NCI-H526 treated with DMSO at 0.1 percent for 48 hours (cell line): ENCODE data around the gene KIAA1755.

Source experiments
- DNase-seq: peaks from one replicate; lab custom pipeline; 2025; lab: John Stamatoyannopoulos, UW

KIAA1755 gene

DNA sequence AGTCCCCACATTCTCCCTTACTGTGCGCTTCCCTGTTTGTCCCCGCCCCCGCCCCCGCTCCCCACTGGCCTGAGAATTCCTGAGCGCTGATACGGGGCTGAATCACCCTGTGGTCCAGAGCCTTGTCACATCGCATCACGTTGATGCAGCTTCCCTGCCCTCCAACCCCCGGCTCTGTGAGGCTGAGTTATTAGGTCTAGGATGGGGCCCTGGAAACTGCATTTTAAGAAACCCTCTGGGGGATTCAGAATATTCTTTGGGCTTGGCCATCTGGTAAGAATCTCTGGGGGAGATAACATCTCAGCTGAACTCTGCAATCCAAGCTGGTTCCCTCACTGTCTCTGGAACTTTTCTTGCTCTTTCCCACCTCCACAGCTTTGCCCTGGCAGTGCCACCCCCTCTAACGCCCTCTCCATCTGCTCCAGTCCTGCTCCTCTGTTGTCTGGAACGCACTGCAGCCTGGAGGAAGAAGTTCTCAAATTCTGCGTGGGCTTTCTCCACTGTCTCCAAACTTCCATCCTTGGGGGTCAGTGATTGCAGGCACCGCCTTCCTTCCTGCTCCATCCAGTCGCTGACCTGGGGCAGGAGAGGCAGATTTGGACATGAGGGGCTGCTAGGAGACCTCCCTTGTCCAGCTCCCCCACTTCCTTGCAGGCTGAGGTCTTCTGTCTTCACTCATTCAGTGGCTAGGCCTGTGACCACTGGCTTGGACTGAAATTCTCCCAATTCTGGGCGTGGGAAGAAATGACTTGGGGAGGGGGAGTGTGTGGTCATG is 42.6 kb downstream of the KIAA1755 start:
- DNase-seq = no peak

DNA sequence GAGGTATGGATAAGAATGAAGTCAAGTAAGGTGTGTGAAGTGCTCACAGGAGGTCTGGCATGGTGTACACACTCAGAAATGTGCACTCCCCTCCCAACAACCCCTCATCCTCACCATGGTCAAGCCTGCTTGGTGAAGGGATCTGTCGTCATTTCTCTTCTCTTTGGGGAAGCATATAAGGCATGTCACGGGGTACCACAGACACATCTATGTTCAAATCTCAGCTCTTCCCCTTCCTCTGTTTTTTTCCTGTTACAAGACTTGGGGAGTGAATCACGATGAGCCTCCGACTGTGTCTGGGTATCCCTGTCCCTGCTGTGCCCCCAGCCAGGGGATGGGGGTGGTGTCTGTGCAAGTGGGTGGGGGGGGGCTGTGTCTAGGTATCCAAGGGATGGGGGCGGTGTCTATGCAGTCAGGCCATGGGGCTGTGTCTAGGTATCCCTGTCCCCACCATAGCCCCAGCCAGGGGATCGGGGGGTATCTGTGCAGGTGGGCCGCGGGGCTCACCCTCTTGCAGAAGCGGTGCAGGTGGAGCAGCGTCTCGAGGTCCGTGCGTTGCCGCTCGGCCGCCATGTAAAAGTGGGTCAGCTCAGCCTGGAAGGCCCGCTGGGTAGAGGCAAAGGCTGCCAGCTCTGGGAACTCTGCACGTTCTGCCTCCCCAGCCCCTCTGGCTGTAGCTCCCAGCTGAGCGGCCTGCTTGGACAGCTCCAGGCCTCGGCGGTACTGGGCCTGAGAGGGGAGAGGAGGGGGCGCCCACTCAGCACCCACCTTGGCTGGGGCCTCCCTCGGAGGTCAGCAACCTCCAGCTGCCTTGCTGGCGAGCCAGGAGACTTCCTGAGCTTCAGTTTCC is 43.6 kb downstream of the KIAA1755 start:
- no peak for DNase-seq

DNA sequence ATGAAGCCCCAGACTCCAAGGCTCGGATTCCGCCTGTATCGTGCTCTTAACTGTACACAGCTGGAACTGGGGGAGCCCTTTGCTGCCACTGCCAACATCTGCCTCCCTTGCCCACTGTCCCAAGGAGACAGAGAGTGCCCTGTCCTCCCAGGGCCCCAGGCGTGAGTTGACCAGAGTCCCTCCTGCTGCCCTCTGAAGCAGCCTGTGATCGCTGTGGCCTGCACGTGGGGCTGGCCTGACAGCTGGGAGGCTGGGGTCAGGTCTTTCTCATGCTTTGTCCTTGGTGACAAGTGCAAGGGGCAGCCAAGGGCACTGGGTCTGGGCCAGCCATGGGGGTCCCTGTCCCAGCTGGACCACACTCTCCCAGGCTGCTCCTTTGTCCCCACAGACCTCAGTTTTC is 44.3 kb downstream of the KIAA1755 start:
- DNase-seq = no peak

DNA sequence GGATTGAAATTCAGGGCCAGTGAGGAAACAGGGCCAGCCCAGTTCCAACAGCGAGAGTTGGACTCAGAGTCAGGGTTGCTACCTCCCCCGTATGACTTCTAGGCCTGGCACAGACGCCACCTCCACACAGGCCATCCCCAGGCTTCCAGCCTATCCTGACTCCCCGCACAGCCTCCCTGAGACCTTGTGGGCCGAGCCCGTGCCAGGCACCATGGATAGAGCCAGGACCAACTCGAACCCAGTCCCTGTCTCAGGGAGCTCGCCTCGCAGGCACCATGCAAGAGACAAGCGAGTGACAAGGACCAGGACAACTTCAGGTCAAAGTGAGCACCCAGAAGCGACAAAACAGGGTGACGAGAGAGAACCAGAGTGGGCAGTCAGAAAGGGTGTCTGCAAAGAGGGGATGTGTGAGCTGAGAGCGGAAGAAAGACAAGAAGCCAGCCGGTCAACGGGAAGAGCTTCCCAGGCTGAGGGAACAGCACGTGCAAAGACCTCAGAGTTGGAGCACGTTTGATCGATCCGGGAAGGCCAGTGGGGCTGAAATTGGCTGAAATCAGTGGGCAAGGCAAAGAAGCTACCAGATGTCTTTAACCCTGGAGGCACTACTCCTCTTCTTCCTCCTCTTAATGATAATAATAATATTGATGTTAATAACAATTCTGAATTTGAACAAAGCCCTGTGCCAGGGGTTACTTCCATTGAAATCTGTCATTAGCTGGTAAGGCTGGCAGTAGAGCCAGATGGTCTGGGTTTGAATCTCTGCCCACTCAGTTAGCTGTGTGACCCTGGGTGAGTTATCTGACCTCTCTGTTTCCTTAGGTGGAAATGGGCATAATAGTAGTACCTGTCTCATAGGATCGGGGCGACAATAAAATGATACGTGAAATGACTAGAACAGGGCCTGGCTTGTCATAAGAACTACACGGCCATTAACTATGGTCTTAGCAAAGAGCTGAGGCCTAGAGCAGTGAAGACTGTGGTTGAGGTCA is 45.0 kb downstream of the KIAA1755 start:
- no peak for DNase-seq

DNA sequence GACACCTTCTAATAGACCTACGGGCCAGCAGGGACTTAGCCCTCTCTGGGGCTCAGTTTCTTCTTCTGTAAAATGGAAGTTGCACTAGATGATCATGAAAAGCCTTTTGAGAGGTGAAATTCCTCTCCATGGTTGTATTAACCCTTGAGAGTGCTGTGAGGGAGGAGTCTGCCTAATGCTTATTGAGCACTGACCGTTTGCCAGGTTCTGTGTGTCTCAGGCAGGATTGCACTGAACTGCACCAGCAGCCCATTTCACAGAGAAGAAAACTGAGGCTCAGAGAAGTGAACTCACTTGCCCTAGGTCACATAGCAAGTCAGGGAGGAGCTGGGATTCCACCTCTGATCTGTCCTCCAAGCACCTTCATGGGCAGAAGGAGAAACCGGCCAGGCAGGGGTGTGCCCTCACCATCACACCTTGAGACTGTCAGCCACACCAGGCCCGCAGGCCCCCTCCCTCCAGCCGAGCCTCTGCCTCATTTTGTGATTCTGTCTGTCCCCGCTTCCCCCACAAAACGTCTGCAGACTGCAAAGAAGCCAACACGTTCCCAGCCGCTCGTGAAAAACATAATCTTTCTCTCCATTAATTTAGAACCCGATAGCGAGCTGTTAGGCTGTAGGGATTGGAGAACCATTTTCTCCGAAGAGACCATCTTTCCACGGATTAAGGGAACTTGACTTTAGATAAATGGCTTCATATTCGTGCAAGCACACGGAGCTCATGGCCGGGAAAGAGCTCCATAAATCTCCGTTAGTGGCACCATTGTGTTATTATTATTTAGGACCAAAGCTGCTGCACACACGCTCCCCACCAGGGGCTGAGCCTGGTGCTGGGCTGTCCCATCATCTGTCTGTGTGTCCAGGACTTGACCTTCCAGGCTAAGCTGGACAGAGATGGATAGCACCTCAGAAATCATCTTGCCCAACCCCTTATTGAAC is 46.0 kb downstream of the KIAA1755 start:
- no peak for DNase-seq

DNA sequence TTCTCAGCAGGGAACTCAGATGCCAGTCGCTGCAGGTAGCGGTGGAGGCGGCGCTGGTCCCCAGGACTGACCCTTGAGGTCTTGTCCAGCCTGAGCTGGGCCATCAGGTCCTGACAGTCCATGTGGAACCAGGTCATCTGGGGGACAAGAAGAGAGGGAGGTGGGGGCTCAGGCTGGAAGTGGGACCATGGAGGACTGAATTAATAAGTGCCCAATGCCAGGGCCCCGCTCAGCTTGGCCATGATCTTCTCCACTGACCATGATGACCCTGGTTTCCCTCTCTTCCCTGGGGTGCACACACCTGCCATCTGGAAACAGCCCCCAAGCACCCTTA is 47.0 kb downstream of the KIAA1755 start:
- no peak for DNase-seq

DNA sequence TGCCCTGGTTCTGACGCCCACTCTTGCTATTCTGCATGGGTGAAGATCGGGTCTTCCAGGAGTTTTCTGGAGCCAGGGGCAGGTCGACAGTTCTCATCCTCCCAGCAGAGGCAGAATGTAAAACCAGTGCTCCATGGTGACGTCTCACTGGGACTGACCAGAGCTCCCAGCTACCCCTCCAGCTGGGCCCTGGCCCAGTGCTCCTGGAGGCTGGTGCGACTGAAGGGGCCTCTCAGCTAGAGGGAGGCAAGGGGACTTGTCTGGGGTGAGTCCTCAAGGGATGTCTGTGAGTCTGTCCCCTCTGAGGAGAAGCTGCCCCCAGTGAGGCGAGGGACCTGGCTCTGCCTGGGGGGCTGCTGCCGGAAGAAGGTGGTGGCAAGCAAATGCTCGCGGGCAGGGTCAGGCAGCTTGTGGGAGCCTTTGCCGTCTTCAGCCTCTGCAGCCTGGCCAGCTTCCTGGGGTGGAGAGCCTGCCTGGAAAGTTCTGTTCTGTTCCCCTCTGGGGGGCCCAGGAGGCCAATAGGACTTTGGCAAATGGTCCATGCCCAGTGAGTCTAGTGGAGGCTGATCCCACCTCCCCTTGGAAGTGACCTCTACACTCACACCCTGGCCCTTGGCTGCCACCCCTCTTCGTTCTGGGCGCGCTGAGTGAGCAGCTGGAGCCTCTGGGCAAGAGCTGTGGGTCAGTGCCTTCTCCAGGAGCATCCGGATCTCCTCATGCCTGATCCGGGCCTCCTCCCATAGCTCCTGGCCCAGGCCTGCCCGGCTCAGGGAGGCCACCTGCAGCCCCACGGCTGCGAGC is 47.5 kb downstream of the KIAA1755 start:
- DNase-seq = no peak

DNA sequence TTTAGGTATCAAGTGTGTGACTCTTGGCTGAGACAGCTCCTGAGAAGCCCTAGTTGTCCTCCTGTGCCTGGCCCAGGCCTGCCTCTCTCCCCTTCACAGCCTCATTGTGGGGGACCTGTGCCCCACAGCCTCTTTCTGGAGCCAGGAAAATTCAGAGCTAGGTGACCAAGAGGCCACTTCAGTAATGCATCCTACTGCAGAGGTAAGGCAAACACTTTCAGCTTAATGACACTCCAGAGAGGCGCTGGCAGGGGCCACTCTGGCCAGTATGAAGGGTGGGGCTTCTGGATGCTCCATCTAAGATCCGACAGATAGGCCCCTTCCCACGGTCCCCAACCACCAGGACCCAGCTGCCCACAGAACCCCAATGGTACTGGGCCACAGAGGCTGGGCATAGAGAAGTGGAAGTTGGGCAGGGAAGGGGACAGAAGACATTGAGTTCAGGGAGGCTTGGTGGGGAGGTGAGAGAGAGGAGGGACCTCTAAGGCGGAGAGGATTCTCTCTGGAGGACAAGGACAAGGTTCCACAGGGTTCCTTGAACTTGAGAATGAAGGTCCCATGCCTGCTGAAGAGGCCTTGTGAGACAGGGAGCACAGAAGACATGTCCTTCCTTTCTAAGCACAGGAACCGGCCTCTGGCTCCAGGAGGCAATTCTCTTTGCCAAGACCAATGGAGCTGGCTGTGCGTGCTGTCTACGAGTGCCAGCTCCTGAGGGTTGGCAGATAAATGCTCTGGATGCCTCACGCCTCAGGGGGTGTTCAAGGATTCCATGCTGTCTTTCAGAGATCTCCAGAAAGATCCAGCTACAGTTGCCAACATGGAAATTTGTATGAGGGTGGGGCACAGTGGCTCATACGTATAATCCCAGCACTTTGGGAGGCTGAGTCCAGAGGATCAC is 49.1 kb downstream of the KIAA1755 start:
- no peak for DNase-seq

DNA sequence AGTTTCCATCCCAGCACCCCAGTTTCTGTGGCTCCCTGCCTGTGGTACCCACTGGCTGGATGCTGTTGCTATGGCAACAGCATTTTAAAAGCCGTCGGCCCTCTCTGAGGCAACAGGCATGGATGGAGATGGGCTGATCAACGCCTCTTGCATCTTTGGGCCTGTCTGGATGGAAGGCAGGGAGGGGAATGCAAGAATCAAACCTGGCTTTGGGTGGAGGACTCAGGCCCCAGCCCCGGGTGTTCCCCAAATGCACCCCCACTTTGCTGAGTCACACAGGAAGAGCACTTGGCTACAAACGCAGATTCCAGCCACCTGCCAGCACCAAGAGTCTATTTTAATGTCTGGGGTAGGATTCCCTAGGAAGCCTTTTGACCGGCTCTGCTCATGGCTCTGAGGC is 49.8 kb downstream of the KIAA1755 start:
- DNase-seq = no peak

DNA sequence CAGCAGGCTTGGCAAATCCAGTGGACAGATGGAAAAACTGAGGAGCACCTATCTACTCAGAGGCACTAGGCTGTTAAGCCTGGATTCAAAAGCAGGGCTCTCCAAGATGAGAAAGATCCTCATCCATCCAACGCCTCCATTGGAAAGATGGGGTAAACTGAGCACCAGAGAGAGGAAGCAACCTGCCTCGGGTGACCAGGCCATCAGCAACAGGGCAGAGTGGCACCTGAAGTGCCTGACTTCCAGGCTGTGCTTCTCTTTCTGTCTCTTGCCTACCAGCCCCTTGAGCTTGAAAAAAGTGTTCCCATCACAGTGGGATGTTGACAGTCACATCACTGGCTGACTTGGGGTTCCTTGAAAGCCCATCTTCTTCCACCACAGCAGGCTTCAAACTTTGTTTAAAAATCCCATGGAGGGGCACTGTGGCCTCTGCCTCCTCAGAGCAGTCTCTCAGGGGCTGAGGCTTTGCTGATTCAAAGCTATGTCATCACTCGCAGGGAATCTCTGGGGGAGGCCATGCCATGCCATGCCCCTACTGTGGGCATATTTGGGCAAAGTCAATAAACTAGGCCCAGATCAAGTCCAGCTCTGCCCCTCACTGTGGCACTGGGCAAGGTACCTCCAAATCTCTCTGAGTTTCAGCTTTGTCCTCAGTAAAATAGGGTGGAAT is 50.7 kb downstream of the KIAA1755 start:
- no peak for DNase-seq

DNA sequence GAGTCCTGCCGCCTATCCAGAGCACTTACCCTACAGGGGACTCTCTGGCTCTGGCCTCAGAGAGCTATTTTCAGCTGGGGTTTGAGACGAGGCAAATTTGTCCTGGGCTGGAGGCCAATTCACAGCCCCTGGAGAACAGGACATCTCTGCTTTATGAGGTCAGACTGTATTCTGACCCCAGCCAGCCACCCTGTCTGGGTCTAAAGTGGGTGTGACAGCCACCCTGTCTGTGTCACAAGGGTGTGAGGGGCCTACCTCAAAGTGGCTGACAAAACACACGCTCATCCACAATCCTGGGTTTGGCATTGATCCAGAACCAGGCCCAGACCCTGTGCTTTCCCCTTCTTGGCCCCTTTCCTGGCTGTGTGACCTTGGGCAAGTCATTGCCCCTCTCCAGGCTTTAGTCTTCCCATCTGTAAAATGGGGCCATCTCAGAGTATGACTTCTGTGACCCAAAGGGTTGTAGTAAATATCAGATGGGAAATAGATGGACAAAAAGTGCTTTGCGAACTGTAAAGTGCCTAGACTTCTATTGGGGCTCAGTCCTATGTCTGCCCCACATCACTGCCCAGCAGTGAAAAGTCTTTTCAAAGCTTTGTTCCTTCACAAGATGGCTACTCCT is 51.4 kb downstream of the KIAA1755 start:
- no peak for DNase-seq

DNA sequence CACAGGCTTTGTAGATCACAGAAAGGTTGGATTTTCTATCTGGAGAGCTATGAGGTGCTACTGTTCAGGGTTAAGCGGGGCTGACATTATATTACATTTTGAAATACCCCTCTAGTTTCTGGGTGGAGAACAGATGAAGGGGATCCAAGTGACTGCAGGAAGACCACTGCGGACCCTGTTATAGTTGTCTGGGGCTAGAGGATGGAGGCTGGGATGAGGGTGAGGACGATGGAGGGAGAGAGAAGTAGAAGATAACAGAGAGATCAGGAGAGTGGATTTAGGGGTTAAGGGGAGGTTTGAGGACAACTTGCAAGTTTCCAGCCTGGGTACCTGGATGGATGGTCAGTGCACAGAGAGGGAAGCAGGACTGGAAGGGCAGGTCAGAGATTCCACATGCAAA is 52.0 kb downstream of the KIAA1755 start:
- no peak for DNase-seq

DNA sequence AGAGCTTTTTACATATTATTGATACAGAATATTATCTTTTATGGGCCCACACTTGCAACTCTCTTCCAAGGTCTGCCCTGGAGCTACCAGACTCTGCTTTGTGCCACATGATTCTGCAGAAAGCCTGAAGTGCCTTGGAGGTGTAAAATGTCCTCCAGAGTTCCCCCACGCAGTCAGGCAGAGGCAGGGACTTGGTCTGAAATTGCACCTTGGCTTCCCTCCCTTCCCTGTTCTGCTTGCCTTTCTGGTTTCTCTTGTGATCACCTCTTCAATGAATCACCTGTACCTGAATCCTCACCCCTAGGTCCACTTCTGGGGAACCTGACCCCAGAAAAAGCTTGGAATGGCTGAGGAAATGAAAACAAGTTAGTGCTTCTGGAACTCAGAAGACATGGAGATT is 52.4 kb downstream of the KIAA1755 start:
- DNase-seq = no peak

DNA sequence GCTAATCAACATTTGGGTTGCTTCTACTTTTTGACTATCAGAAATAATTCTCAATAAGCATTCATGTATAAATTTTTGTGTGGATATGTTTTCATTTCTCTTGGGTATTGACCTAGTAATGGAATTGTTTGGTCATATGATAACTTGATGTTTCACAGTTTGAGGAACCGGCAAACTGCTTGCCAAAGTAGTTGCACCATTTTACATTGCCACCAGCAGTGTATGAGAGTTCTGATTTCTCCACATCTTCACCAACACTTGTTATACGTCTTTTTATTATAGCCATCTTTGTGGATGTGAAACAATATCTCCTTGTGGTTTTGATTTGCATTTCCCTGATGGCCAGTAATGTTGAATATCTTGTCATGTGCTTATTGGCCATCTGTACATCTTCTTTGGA is 52.9 kb downstream of the KIAA1755 start:
- peak; percentile 9 for DNase-seq

DNA sequence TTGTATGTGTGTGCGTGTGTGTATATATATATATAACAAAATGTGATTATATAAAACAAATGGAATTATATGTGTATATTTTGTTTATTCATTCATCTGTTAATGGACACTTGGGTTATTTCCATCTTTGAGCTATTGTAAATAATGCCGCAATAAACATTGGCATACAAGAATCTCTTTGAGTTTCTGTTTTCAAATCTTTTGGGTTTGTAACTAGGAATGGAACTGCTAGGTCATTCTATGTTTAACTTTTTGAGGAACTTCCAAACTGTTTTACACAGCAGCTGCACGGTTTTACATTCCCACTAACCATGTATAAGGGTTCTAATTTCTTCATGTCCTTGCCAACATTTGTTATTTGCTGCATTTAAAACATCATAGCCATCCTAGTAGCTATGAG is 55.5 kb downstream of the KIAA1755 start:
- DNase-seq = no peak

DNA sequence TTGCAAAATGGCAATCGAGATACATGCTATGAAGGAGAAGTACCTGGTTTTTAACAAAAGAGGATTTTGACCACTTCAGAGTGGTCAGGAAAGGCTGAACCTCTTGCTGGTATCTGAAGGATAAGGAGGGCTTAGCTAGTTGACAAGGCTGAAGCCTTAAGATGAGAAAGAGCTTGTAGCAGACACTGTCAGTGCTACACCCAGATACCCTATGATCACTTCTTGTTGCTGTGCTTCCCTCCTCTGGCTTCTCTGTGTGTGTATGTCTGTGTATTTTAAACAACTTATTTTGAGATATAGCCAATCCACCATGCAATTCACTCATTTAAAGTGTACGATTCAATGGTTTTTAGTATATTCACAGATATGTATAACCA is 56.6 kb downstream of the KIAA1755 start:
- no peak for DNase-seq

DNA sequence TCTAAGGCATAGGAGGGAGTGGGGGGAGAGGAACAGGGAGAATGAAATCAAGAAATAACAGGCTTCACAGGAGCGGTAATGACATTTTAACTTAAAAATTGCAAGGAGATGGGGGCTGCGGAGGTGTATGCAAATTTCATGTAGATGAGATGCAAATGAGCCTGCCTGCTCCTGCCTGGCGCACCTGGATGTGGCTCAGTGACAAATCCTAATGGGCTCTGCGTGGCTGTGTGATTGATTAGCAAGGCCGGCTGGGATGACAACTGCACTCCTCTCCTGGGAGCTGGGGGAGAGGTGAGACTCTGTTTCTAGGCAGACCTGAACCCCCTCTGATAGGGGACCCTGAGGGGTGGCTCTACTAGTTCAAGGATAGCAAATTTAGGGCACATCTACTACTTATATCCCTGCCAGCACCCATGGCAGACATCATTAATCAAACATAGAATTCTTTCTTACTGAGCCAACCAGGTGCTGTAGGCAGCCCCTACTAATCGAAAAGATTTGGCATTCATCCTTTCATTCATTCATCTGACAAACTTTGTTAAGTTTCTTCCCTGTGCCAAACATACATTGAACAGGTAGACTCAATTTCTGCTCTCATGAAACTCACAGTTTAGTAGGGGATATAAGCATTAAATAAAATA is 57.1 kb downstream of the KIAA1755 start:
- DNase-seq = peak; percentile 79

DNA sequence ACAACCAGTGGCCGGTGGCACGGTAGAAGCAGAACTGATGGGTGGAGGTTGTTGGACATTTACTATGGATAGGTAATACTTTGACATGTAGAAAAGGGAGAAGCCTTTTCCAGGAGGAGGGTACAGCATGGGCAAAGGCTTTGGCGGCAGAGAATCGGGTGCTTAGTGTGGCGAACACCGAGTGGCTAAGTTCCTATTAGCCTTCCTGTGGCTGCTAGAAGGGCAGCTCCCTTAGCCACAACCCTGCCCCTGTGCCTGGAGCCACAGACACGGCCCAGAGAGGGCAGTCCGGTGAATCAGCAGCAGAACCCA is 57.6 kb downstream of the KIAA1755 start:
- peak; percentile 58 for DNase-seq
